K562 (cell line): ENCODE results near the gene XPR1. TPM values are rescaled to one million over a fixed set of nuclear protein-coding genes. Genes with fewer than 3 reads are reported as not detected.
A peak's percentile ranks its signal among the peaks of the same experiment; 100 is the strongest.

Source experiments
- ATF1 ChIP-seq, 2 experiments: fragments of 450-650 bp in 1 of 2; IDR thresholded peaks; 2 replicates each; pipeline ENCODE4 v1.6.1; 2016; ENCODE audit warnings: missing compliant biosample characterization in 1 of 2, missing genetic modification characterization in 1 of 2
- EHMT2 ChIP-seq: fragments of 450-650 bp; IDR thresholded peaks from 2 replicates; pipeline ENCODE4 v1.6.1; 2018; ENCODE audit warnings: antibody characterized with exemption
- ETV1 ChIP-seq: fragments of 450-650 bp; conservative IDR thresholded peaks from 2 replicates; pipeline ENCODE4 v1.6.1; 2016; ENCODE audit warnings: missing genetic modification characterization, control low read depth, low read depth, missing compliant biosample characterization
- FOXM1 ChIP-seq, 2 experiments: fragments of 450-650 bp in 1 of 2; sonication (generic) in 1 of 2; formaldehyde crosslinking in 1 of 2; IDR thresholded peaks; 2 replicates each; pipeline versions ENCODE4 v1.6.1 to v1.9.0; 2017 to 2022; ENCODE audit warnings: low read depth in 2 of 2, mild to moderate bottlenecking in 2 of 2, missing genetic modification reagents in 1 of 2, moderate library complexity in 1 of 2
- GATAD2A ChIP-seq: fragments of 450-650 bp; IDR thresholded peaks from 2 replicates; pipeline ENCODE4 v1.6.1; 2017
- GATAD2B ChIP-seq: fragments of 450-650 bp; IDR thresholded peaks from 2 replicates; pipeline ENCODE4 v1.6.1; 2017; ENCODE audit warnings: mild to moderate bottlenecking, borderline replicate concordance
- GTF2A2 ChIP-seq: IDR thresholded peaks from 2 replicates; pipeline ENCODE4 v1.6.1; 2016; ENCODE audit warnings: mild to moderate bottlenecking, missing genetic modification characterization, missing compliant biosample characterization
- HDAC1 ChIP-seq, 2 experiments: fragments of 450-650 bp; IDR thresholded peaks; 2 replicates each; pipeline ENCODE4 v1.6.1; 2016 to 2017; ENCODE audit warnings: inconsistent platforms in 1 of 2, mild to moderate bottlenecking in 1 of 2, moderate library complexity in 1 of 2
- HDAC2 ChIP-seq: fragments of 450-650 bp; IDR thresholded peaks from 2 replicates; pipeline ENCODE4 v1.6.1; 2016; ENCODE audit warnings: mild to moderate bottlenecking
- HES1 ChIP-seq: fragments of 450-650 bp; IDR thresholded peaks from 2 replicates; pipeline ENCODE4 v1.6.1; 2016; ENCODE audit warnings: low read depth, mild to moderate bottlenecking, moderate library complexity
- IRF9 ChIP-seq: fragments of 450-650 bp; IDR thresholded peaks from 2 replicates; pipeline ENCODE4 v1.6.1; 2016; ENCODE audit warnings: missing biosample characterization, missing genetic modification characterization
- JUND ChIP-seq, 2 experiments: IDR thresholded peaks; 2 replicates in 1 of 2; 3 replicates in 1 of 2; pipeline ENCODE4 v1.6.1; 2011; ENCODE audit warnings: borderline replicate concordance in 2 of 2, low read depth in 2 of 2, low read length in 2 of 2, improper control_type of control experiment in 1 of 2, missing biosample characterization in 1 of 2, missing genetic modification characterization in 1 of 2, missing genetic modification reagents in 1 of 2
- MCM2 ChIP-seq: fragments of 450-650 bp; IDR thresholded peaks from 2 replicates; pipeline ENCODE4 v1.6.1; 2017; ENCODE audit warnings: low read depth, mild to moderate bottlenecking
- NCOA1 ChIP-seq: fragments of 450-650 bp; IDR thresholded peaks from 2 replicates; pipeline ENCODE4 v1.6.1; 2016; ENCODE audit warnings: low read depth
- NCOR1 ChIP-seq: fragments of 450-650 bp; IDR thresholded peaks from 2 replicates; pipeline ENCODE4 v1.6.1; 2016; ENCODE audit warnings: mild to moderate bottlenecking, moderate library complexity
- NFATC3 ChIP-seq: fragments of 450-650 bp; IDR thresholded peaks from 2 replicates; pipeline ENCODE4 v1.6.1; 2017; ENCODE audit warnings: mild to moderate bottlenecking
- NFIC ChIP-seq: fragments of 450-650 bp; IDR thresholded peaks from 2 replicates; pipeline ENCODE4 v1.6.1; 2017; ENCODE audit warnings: mild to moderate bottlenecking, inconsistent platforms
- RUNX1 ChIP-seq: sonication (generic); IDR thresholded peaks from 2 replicates; pipeline ENCODE4 v1.6.1; 2016; ENCODE audit warnings: antibody characterized with exemption, low read depth
- SMARCC2 ChIP-seq: fragments of 450-650 bp; IDR thresholded peaks from 2 replicates; pipeline ENCODE4 v1.6.1; 2017; ENCODE audit warnings: antibody characterized with exemption, moderate library complexity, mild to moderate bottlenecking, low read depth
- SOX6 ChIP-seq: fragments of 450-650 bp; IDR thresholded peaks from 2 replicates; pipeline ENCODE4 v1.6.1; 2014; ENCODE audit warnings: mild to moderate bottlenecking
- STAT5A ChIP-seq: IDR thresholded peaks from 2 replicates; pipeline ENCODE4 v1.6.1; 2012; ENCODE audit warnings: low read length, inconsistent platforms, borderline replicate concordance
- TEAD1 ChIP-seq, 2 experiments: fragments of 450-650 bp in 1 of 2; sonication (generic) in 1 of 2; formaldehyde crosslinking; IDR thresholded peaks; 2 replicates each; pipeline versions ENCODE4 v1.4.0 to v1.8.0; 2020 to 2022; ENCODE audit warnings: mild to moderate bottlenecking in 2 of 2, missing genetic modification reagents in 1 of 2
- ZC3H11A ChIP-seq: IDR thresholded peaks from 2 replicates; pipeline ENCODE4 v1.6.1; 2012; ENCODE audit warnings: low read depth, low read length, improper control_type of control experiment
- ZNF518B ChIP-seq: fragments of 250-450 bp; sonication (Bioruptor Pico); IDR thresholded peaks from 2 replicates; pipeline ENCODE4 v1.5.0; 2021; ENCODE audit warnings: mild to moderate bottlenecking, moderate library complexity
- ZNF57 ChIP-seq: fragments of 450-650 bp; formaldehyde crosslinking; IDR thresholded peaks from 2 replicates; pipeline ENCODE4 v1.4.0; 2020; ENCODE audit warnings: mild to moderate bottlenecking, moderate library complexity
- polyA plus RNA-seq, 8 experiments: library from polyadenylated mRNA; depleted of rRNA in 4 of 8; stranded (reverse) in 5 of 8; unstranded in 3 of 8; fragments of >200 nt; fragmentation: Nextera tagmentation in 2 of 8; fragmentation: Illumina TruSeq in 1 of 8; extraction: Ambion mirVana in 2 of 8; extraction: Trizol in 1 of 8; gene quantifications; 2 replicates each; pipeline versions ENCODE4 v1.2.1 to v1.2.3, GENCODE V29; 2011 to 2014; ENCODE audit warnings: inconsistent platforms in 1 of 8, missing spikeins in 1 of 8
- total RNA-seq, 7 experiments: library from RNA; depleted of rRNA in 6 of 7; stranded (reverse); fragments of >200 nt in 6 of 7; fragmentation: Illumina TruSeq in 2 of 7; extraction: Trizol in 2 of 7; gene quantifications; 2 replicates each; pipeline versions ENCODE4 v1.2.1 to v1.2.3, GENCODE V29; 2011 to 2021; ENCODE audit warnings: low replicate concordance in 1 of 7

XPR1 gene
- total and polyA plus RNA-seq, 9 of the 15 experiments (the other 6 are each of a cell fraction or from before 2014, with no cell fraction given): 3.0 to 66.2 (median 38.6) TPM

- TF ChIP-seq RUNX1 (peak; percentile 30; the same call in 1 of the 2 replicates), NFATC3 (no peak), SMARCC2 (peak; percentile 62; the same call in 1 of the 2 replicates), HDAC1 (IDR thresholded peaks at IDR 0.05) (peak in 1 of 2 experiments; percentile 56; a peak in 2 of 4 replicates), GTF2A2 (tag) (no peak), NFIC (peak; percentile 81), FOXM1 (IDR thresholded peaks at IDR 0.05; ENCODE audit: low read depth) (peak; percentile 78), FOXM1 (CRISPR knock-in tag; IDR thresholded peaks at IDR 0.05; ENCODE audit: low read depth) (no peak), NCOA1 (peak; percentile 60; the same call in 1 of the 2 replicates), GATAD2A (peak; percentile 56; the same call in 1 of the 2 replicates), TEAD1 (CRISPR knock-in tag; IDR thresholded peaks at IDR 0.05) (peak; percentile 48 to 52; a peak in 2 of 4 replicates), MCM2 (no peak), ZC3H11A (no peak), JUND (IDR thresholded peaks at IDR 0.05; ENCODE audit: borderline replicate concordance, low read depth, low read length) (peak; percentile 47), JUND (tag; IDR thresholded peaks at IDR 0.05; ENCODE audit: borderline replicate concordance, low read depth, low read length) (peak; percentile 11; the same call in 1 of the 3 replicates), ZNF57 (CRISPR knock-in tag) (no peak), HDAC2 (peak; percentile 79), NCOR1 (peak; percentile 96), EHMT2 (peak; percentile 87), ZNF518B (CRISPR knock-in tag) (no peak), SOX6 (peak; percentile 78), STAT5A (peak; percentile 64; the same call in 1 of the 2 replicates), HES1 (peak; percentile 51; the same call in 1 of the 2 replicates), ATF1 (CRISPR knock-in tag; IDR thresholded peaks at IDR 0.05) (no peak), ATF1 (tag; IDR thresholded peaks at IDR 0.05) (0 out of 2 replicates have a peak, but pooled peaks have one; percentile 33), ETV1 (tag) (peak; percentile 48; the same call in 1 of the 2 replicates), IRF9 (0 out of 2 replicates have a peak, but pooled peaks have one; percentile 20), GATAD2B (peak; percentile 63; the same call in 1 of the 2 replicates)
These were observed 301.3 kb downstream of the XPR1 start (continued) for GRCh38 chr1:180933141-180933540.
